ENCODE data around the gene BRINP3. TPM values are rescaled to one million over a fixed set of nuclear protein-coding genes. Genes with fewer than 3 reads are reported as not detected.
A peak's percentile ranks its signal among the peaks of the same experiment; 100 is the strongest.

BRINP3 gene
- total RNA-seq, 1 experiment from 2014 or later: 0.28 TPM

DNA sequence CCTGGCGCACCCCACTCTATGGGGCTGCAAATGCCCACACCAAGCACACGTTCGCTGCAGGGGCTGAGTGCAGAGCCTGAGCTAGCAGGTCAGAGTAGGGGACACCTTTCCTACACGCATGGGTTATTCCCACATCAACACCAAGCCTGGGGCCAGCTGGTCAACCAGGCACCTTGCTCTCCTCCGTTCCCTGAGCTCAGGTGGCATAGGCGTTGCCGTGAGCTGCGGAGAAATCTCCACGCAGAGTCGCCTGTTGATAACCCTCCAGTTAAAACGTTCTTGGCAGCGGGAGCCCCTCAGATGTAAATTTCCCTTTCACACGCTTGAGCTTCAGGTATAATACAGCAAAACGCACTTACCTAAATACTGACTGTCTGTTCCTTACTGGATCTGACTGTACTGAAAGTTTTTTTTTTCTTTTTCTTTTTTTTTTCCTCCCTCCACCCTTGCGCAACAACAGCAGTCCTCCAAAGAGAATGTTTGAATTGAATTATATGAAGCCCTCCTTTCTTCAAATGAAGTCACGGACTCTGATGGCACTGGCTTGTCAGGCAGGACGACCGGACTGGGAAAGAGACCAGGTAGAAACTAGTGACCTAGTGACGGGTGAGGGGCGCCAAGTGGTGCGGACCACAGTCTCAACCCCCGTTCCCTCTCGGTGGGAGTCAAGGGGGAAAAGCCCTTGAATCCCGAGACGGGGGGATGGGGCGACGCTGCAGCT is 2.1 kb downstream of the BRINP3 start:
- Mint-ChIP-seq H3K4me1 (peaks cover 43% of the 10 kb centered on the region), H3K4me3 (peak overlapping the region; percentile 98), H3K36me3 (no peaks in the 10 kb centered on the region), H3K27me3 (ENCODE audit: low read depth) (peaks cover 44% of the 10 kb centered on the region), H3K27ac (no peak overlapping the region), H3K9me3 (no peaks in the 10 kb centered on the region)
- ATAC-seq: peak; percentile 21
- DNase-seq (ENCODE audit: low spot score): peak; percentile 30
- CTCF ChIA-PET: interaction anchor here (0.6 to 1.2 kb wide), 3 partner anchors 24 to 100 kb away, joined by 3 to 4 read pairs (median 3); no protein-coding TSS in a partner anchor
- POLR2A ChIA-PET: no interaction called here
- TF ChIP-seq CBFB (CRISPR knock-in tag; IDR thresholded peaks at IDR 0.05; ENCODE audit: low read depth) (no peak), ZBTB21 (CRISPR knock-in tag; IDR thresholded peaks at IDR 0.05; ENCODE audit: borderline replicate concordance) (no peak), ZNF416 (CRISPR knock-in tag; IDR thresholded peaks at IDR 0.05) (no peak), ZNF263 (CRISPR knock-in tag; IDR thresholded peaks at IDR 0.05; ENCODE audit: low read depth) (no peak), TCF7 (CRISPR knock-in tag; IDR thresholded peaks at IDR 0.05; ENCODE audit: low read depth) (no peak), ZNF219 (CRISPR knock-in tag; IDR thresholded peaks at IDR 0.05; ENCODE audit: borderline replicate concordance) (no peak), GTF2I (CRISPR knock-in tag; conservative IDR thresholded peaks at IDR 0.05) (no peak)
- TF ChIP-seq, protein P1, sequence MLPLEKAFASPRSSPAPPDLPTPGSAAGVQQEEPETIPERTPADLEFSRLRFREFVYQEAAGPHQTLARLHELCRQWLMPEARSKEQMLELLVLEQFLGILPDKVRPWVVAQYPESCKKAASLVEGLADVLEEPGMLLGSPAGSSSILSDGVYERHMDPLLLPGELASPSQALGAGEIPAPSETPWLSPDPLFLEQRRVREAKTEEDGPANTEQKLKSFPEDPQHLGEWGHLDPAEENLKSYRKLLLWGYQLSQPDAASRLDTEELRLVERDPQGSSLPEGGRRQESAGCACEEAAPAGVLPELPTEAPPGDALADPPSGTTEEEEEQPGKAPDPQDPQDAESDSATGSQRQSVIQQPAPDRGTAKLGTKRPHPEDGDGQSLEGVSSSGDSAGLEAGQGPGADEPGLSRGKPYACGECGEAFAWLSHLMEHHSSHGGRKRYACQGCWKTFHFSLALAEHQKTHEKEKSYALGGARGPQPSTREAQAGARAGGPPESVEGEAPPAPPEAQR (CRISPR knock-in tag; IDR thresholded peaks at IDR 0.05): no peak
- TF ChIP-seq, protein P2, sequence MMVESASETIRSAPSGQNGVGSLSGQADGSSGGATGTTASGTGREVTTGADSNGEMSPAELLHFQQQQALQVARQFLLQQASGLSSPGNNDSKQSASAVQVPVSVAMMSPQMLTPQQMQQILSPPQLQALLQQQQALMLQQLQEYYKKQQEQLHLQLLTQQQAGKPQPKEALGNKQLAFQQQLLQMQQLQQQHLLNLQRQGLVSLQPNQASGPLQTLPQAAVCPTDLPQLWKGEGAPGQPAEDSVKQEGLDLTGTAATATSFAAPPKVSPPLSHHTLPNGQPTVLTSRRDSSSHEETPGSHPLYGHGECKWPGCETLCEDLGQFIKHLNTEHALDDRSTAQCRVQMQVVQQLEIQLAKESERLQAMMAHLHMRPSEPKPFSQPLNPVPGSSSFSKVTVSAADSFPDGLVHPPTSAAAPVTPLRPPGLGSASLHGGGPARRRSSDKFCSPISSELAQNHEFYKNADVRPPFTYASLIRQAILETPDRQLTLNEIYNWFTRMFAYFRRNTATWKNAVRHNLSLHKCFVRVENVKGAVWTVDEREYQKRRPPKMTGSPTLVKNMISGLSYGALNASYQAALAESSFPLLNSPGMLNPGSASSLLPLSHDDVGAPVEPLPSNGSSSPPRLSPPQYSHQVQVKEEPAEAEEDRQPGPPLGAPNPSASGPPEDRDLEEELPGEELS (CRISPR knock-in tag; IDR thresholded peaks at IDR 0.05): no peak
- TF ChIP-seq, protein P3, sequence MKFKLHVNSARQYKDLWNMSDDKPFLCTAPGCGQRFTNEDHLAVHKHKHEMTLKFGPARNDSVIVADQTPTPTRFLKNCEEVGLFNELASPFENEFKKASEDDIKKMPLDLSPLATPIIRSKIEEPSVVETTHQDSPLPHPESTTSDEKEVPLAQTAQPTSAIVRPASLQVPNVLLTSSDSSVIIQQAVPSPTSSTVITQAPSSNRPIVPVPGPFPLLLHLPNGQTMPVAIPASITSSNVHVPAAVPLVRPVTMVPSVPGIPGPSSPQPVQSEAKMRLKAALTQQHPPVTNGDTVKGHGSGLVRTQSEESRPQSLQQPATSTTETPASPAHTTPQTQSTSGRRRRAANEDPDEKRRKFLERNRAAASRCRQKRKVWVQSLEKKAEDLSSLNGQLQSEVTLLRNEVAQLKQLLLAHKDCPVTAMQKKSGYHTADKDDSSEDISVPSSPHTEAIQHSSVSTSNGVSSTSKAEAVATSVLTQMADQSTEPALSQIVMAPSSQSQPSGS (CRISPR knock-in tag; IDR thresholded peaks at IDR 0.05; ENCODE audit: borderline replicate concordance, low read depth): no peak
- TF ChIP-seq, protein P4, sequence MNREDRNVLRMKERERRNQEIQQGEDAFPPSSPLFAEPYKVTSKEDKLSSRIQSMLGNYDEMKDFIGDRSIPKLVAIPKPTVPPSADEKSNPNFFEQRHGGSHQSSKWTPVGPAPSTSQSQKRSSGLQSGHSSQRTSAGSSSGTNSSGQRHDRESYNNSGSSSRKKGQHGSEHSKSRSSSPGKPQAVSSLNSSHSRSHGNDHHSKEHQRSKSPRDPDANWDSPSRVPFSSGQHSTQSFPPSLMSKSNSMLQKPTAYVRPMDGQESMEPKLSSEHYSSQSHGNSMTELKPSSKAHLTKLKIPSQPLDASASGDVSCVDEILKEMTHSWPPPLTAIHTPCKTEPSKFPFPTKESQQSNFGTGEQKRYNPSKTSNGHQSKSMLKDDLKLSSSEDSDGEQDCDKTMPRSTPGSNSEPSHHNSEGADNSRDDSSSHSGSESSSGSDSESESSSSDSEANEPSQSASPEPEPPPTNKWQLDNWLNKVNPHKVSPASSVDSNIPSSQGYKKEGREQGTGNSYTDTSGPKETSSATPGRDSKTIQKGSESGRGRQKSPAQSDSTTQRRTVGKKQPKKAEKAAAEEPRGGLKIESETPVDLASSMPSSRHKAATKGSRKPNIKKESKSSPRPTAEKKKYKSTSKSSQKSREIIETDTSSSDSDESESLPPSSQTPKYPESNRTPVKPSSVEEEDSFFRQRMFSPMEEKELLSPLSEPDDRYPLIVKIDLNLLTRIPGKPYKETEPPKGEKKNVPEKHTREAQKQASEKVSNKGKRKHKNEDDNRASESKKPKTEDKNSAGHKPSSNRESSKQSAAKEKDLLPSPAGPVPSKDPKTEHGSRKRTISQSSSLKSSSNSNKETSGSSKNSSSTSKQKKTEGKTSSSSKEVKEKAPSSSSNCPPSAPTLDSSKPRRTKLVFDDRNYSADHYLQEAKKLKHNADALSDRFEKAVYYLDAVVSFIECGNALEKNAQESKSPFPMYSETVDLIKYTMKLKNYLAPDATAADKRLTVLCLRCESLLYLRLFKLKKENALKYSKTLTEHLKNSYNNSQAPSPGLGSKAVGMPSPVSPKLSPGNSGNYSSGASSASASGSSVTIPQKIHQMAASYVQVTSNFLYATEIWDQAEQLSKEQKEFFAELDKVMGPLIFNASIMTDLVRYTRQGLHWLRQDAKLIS (CRISPR knock-in tag; IDR thresholded peaks at IDR 0.05; ENCODE audit: borderline replicate concordance): no peak
- TF ChIP-seq, protein P5, sequence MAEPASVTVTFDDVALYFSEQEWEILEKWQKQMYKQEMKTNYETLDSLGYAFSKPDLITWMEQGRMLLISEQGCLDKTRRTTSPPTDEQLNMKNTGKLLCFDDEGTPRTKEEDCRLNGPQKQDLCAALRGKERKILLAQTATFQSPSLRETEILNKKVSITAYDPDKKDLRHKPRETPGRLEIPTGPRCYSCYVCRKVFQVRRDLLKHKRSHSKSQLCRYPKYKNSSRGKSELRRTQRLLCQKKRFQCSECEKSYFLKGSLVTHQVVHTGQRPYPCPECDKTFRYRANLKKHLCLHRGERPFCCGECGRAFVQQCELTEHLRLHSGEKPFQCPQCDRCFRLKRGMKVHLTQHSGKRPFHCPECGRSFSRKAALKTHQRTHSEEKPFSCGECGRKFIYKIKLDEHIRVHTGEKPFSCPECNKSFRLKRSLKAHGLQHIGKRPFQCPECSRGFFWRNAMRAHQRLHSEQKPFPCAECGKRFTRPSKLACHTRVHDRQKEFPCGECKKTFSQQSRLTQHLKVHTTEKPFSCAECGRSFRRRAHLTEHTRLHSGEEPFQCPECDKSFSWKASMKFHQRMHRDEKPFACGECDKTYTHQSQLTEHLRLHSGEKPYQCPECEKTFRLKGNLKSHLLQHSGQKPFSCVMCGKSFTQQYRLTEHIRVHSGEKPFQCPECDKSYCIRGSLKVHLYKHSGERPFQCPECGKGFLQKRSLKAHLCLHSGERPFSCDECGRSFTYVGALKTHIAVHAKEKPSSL (CRISPR knock-in tag; conservative IDR thresholded peaks at IDR 0.05): no peak
- TF ChIP-seq, protein P6, sequence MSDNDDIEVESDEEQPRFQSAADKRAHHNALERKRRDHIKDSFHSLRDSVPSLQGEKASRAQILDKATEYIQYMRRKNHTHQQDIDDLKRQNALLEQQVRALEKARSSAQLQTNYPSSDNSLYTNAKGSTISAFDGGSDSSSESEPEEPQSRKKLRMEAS (CRISPR knock-in tag; IDR thresholded peaks at IDR 0.05): no peak

Data from WTC11 (cell line).